Activated naive CD4-positive, alpha-beta T cell treated with anti-CD3 and anti-CD28 coated beads for 36 hours (primary cell): ENCODE data around the gene PCDHB11. TPM values are rescaled to one million over a fixed set of nuclear protein-coding genes. Genes with fewer than 3 reads are reported as not detected.
"Not testable (repeated sequence)": the region's sequence is repeated elsewhere in the genome, so short reads cannot be mapped to it uniquely, and the experiment has no call there.

Experiments used
- CTCF ChIA-PET: fragments of 350-600 bp; sonication (Branson Sonifier 250); formaldehyde crosslinking; loops from one replicate; lab custom pipeline; 2021; ENCODE audit warnings: antibody characterized with exemption; lab: Charles Lee
- DNase-seq: peaks from one replicate; pipeline ENCODE4 v3.0.0-alpha.2; 2020
- H3K27ac Mint-ChIP-seq: one replicate; pipeline ENCODE4 v1.8.0; 2021; ENCODE audit warnings: mild to moderate bottlenecking, mixed read lengths
- H3K27me3 Mint-ChIP-seq: one replicate; pipeline ENCODE4 v1.8.0; 2021; ENCODE audit warnings: low read depth, mixed read lengths
- H3K36me3 Mint-ChIP-seq: one replicate; pipeline ENCODE4 v1.8.0; 2021; ENCODE audit warnings: low read depth, mixed read lengths
- H3K4me1 Mint-ChIP-seq: one replicate; pipeline ENCODE4 v1.8.0; 2021; ENCODE audit warnings: low read depth, mixed read lengths
- H3K4me3 Mint-ChIP-seq: one replicate; pipeline ENCODE4 v1.8.0; 2021; ENCODE audit warnings: mild to moderate bottlenecking, moderate library complexity, mixed read lengths
- H3K9me3 Mint-ChIP-seq: one replicate; pipeline ENCODE4 v1.8.0; 2021; ENCODE audit warnings: mixed read lengths
- intact Hi-C: fragments of 100-400 bp; cut with micrococcal nuclease; formaldehyde crosslinking; loops from one replicate; pipeline ENCODE4 v1.15.1; 2023
- total RNA-seq, 2 experiments: library from RNA; stranded (reverse); gene quantifications; one replicate each; pipeline ENCODE4 v1.2.3, GENCODE V29; 2021

Gene PCDHB11
- total RNA-seq, 2 experiments from 2014 or later, result not detected

DNA sequence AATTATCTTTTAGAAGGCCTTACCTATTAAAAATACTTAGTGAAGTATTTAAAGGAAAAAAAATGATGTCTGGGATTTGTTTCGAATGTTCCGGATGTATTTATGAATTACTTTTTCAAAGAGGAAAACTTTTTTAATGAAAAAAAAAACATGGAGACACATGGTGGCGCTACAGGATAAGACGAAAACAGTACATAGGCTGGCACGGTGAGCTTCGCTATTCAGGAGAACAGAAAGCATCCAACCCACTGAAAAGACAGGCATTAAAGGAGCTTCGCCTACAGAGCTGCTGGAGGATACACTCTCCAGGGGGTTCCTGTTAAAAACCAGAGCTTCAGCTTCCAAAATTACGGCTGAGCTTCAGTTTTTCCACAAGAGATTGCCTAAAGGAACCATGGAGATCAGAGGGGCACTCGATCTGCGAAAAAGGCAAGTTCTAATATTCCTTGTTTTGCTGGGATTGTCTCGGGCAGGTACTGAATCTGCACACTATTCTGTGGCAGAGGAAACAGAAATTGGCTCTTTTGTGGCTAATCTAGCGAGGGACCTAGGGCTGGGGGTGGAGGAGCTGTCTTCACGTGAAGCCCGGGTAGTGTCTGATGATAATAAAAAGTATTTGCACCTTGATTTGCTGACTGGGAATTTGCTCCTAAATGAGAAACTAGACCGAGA lies 23.8 kb downstream of the PCDHB11 start, which contains the start of gene PCDHB14:
Gene PCDHB14 (plus strand): TSS at position 232 of the 672 bp plus-strand sequence. CDS start 163 bp downstream, at position 395.
- CTCF ChIA-PET, result interaction anchor here (0.6 to 1.5 kb wide), 7 partner anchors 14 to 201 kb away, joined by 3 to 5 read pairs (median 4); partner anchors contain the start of gene SLC25A2
- Mint-ChIP-seq H3K27me3 (peaks cover 56% of the 10 kb centered on the region), H3K9me3 (peaks cover 18% of the 10 kb centered on the region), H3K27ac (no peak within 1 kb of the TSS), H3K4me3 (no peak within 1 kb of the TSS), H3K4me1 (peaks cover 4% of the 10 kb centered on the region), H3K36me3 (peaks cover 10% of the 10 kb centered on the region)
- intact Hi-C loops, result loop anchor here (10.0 kb wide), 1 partner anchor 332 kb away; no protein-coding TSS in a partner anchor
- no peak for DNase-seq

DNA sequence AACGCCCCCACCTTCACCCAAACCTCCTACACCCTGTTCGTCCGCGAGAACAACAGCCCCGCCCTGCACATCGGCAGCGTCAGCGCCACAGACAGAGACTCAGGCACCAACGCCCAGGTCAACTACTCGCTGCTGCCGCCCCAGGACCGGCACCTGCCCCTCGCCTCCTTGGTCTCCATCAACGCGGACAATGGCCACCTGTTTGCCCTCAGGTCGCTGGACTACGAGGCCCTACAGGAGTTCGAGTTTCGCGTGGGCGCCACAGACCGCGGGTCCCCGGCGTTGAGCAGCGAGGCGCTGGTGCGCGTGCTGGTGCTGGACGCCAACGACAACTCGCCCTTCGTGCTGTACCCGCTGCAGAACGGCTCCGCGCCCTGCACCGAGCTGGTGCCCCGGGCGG lies 25.4 kb downstream of the PCDHB11 start:
- H3K4me1 Mint-ChIP-seq, H3K4me3 Mint-ChIP-seq, H3K27ac Mint-ChIP-seq, DNase-seq, H3K9me3 Mint-ChIP-seq, CTCF ChIA-PET: not testable (repeated sequence)
- H3K27me3 Mint-ChIP-seq, result peaks cover 50% of the 10 kb centered on the region
- H3K36me3 Mint-ChIP-seq, result peaks cover 10% of the 10 kb centered on the region
- intact Hi-C loops, result loop anchor here (10.0 kb wide), 1 partner anchor 330 kb away; no protein-coding TSS in a partner anchor

DNA sequence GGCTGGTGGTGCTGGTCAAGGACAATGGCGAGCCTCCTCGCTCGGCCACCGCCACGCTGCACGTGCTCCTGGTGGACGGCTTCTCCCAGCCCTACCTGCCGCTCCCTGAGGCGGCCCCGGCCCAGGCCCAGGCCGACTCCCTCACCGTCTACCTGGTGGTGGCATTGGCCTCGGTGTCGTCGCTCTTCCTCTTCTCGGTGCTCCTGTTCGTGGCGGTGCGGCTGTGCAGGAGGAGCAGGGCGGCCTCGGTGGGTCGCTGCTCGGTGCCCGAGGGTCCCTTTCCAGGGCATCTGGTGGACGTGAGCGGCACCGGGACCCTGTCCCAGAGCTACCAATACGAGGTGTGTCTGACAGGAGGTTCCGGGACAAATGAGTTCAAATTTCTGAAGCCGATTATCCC lies 26.0 kb downstream of the PCDHB11 start:
- H3K27ac Mint-ChIP-seq, CTCF ChIA-PET: not testable (repeated sequence)
- intact Hi-C loops, result loop anchor here (10.0 kb wide), 1 partner anchor 329 kb away; no protein-coding TSS in a partner anchor

DNA sequence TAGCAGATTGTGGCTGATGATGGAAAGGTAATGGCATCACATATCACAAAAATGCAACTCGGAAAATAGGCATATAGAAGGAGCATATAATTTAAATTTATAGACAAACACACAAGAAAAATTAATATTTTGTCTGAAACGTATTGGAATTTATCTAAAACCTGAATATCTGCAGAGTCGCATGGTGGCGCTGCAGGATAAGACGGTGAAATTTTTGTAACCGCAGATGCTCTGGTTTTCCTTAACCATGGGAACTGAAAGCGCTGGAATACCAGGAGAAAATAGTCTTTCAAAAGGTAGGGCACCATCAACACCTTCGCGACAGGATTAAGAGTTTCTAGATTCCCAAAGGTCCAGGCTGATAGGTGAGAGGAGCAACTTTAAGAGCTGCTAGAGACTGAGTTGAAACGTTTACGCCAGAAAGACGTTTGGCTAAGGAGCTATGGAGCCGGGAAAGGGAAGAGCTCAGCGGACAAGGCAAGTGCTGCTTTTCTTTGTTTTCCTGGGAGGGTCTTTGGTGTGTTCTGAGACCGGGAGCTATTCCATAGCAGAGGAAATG lies 34.8 kb downstream of the PCDHB11 start:
- intact Hi-C loops, result no loop called here
- H3K4me1 Mint-ChIP-seq, result no peaks in the 10 kb centered on the region

More for the DNA sequence above, 26.0 kb downstream of the PCDHB11 start:
- DNase-seq, H3K9me3 Mint-ChIP-seq, H3K4me3 Mint-ChIP-seq, H3K4me1 Mint-ChIP-seq: not testable (repeated sequence)
- Mint-ChIP-seq H3K27me3 (peaks cover 50% of the 10 kb centered on the region), H3K36me3 (peaks cover 10% of the 10 kb centered on the region)

DNA sequence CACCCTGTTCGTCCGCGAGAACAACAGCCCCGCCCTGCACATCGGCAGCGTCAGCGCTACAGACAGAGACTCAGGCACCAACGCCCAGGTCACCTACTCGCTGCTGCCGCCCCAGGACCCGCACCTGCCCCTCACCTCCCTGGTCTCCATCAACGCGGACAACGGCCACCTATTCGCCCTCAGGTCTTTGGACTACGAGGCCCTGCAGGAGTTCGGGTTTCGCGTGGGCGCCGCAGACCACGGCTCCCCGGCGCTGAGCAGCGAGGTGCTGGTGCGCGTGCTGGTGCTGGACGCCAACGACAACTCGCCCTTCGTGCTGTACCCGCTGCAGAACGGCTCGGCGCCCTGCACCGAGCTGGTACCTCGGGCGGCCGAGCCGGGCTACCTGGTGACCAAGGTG lies 36.5 kb downstream of the PCDHB11 start:
- H3K27ac Mint-ChIP-seq, CTCF ChIA-PET, H3K4me1 Mint-ChIP-seq, H3K4me3 Mint-ChIP-seq, intact Hi-C loops, DNase-seq: not testable (repeated sequence)
- H3K27me3 Mint-ChIP-seq, result peaks cover 64% of the 10 kb centered on the region
- peaks cover 22% of the 10 kb centered on the region for H3K36me3 Mint-ChIP-seq
- peaks cover 41% of the 10 kb centered on the region for H3K9me3 Mint-ChIP-seq

More for the DNA sequence above, 34.8 kb downstream of the PCDHB11 start:
- CTCF ChIA-PET, result interaction anchor here (1.1 kb wide), 1 partner anchor 11 kb away, joined by 4 read pairs; the partner anchor contains the start of gene PCDHB15
- peaks cover 12% of the 10 kb centered on the region for H3K36me3 Mint-ChIP-seq
- DNase-seq, result no peak
- no peak overlapping the region for H3K4me3 Mint-ChIP-seq
- H3K9me3 Mint-ChIP-seq, result peaks cover 31% of the 10 kb centered on the region
- peaks cover 48% of the 10 kb centered on the region for H3K27me3 Mint-ChIP-seq
- H3K27ac Mint-ChIP-seq, result no peak overlapping the region

DNA sequence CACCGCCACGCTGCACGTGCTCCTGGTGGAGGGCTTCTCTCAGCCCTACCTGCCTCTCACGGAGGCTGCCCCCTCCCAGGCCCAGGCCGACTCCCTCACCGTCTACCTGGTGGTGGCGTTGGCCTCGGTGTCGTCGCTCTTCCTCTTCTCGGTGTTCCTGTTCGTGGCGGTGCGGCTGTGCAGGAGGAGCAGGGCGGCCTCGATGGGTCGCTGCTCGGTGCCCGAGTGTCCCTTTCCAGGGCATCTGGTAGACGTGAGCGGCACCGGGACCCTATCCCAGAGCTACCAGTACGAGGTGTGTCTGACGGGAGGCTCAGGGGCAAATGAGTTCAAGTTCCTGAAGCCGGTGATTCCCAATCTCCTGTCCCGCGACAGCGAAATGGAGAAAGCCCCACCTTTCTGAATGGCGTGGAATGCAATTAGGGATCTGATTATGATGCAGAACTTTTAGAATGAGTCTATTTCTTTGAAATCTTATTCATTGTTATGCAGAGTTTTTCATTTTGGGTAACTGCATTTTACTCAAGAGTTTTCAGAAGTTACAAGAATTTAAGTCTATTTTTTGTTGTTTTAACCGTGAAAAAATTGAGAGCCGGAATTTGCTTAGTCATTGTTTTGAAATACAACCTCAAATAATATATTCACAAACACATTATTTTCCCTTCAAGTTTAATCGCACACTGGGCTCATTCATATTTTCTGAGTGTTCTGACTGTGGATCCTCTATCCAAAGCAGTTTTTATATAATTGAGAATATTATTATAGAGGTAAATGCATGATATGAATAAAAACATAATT lies 37.3 kb downstream of the PCDHB11 start:
- Mint-ChIP-seq H3K4me3 (no peak overlapping the region), H3K27me3 (peaks cover 66% of the 10 kb centered on the region), H3K36me3 (peaks cover 24% of the 10 kb centered on the region), H3K4me1 (no peaks in the 10 kb centered on the region), H3K9me3 (peaks cover 42% of the 10 kb centered on the region), H3K27ac (no peak overlapping the region)
- intact Hi-C loops, result no loop called here
- CTCF ChIA-PET, result interaction anchor here (0.6 to 1.2 kb wide), 3 partner anchors 13 to 135 kb away, joined by 3 to 4 read pairs (median 4); partner anchors contain the start of gene PCDHB14
- DNase-seq, result no peak

DNA sequence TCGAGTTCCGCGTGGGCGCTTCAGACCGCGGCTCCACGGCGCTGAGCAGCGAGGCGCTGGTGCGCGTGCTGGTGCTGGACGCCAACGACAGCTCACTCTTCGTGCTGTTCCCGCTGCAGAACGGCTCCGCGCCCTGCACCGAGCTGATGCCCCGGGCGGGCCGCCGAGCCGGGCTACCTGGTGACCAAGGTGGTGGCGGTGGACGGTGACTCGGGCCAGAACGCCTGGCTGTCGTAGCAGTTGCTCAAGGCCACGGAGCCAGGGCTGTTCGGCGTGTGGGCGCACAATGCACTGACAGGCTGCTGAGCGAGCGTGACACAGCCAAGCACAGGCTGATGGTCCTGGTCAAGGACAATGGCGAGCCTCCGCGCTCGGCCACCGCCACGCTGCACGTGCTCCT lies 42.1 kb downstream of the PCDHB11 start:
- CTCF ChIA-PET, result no interaction called here

DNA sequence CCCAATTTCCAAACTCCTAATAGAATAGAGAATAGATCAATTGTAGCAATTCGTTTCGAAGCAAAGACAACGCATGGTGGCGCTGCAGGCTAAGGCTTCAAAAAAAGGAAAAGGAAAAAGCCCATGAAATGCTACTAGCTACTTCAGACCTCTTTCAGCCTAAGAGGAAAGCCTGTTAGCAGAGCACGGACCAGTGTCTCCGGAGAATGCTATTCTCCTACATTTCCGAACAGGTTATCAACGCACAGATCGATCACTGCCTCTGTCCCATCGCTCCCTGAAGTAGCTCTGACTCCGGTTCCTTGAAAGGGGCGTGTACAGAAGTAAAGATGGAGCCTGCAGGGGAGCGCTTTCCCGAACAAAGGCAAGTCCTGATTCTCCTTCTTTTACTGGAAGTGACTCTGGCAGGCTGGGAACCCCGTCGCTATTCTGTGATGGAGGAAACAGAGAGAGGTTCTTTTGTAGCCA lies 45.9 kb downstream of the PCDHB11 start, which contains the start of gene PCDHB15:
Gene PCDHB15 (plus strand): TSS at position 146 of the 468 bp plus-strand sequence. CDS start 184 bp downstream, at position 330.
- H3K27me3 Mint-ChIP-seq, result peaks cover 48% of the 10 kb centered on the region
- CTCF ChIA-PET, result interaction anchor here (1.1 kb wide), 1 partner anchor 11 kb away, joined by 4 read pairs; no protein-coding TSS in a partner anchor
- intact Hi-C loops, result no loop called here
- peaks cover 61% of the 10 kb centered on the region for H3K9me3 Mint-ChIP-seq
- peak; percentile 44 for DNase-seq
- no peaks in the 10 kb centered on the region for H3K4me1 Mint-ChIP-seq
- H3K4me3 Mint-ChIP-seq, result peak within 1 kb of the TSS; percentile 27
- no peak within 1 kb of the TSS for H3K27ac Mint-ChIP-seq
- peaks cover 40% of the 10 kb centered on the region for H3K36me3 Mint-ChIP-seq

More for the DNA sequence above, 42.1 kb downstream of the PCDHB11 start:
- peaks cover 47% of the 10 kb centered on the region for H3K9me3 Mint-ChIP-seq
- no peak for DNase-seq
- H3K36me3 Mint-ChIP-seq, result peaks cover 40% of the 10 kb centered on the region
- peaks cover 71% of the 10 kb centered on the region for H3K27me3 Mint-ChIP-seq
- intact Hi-C loops, result no loop called here
- H3K4me1 Mint-ChIP-seq, result no peaks in the 10 kb centered on the region
- no peak overlapping the region for H3K27ac Mint-ChIP-seq
- no peak overlapping the region for H3K4me3 Mint-ChIP-seq

DNA sequence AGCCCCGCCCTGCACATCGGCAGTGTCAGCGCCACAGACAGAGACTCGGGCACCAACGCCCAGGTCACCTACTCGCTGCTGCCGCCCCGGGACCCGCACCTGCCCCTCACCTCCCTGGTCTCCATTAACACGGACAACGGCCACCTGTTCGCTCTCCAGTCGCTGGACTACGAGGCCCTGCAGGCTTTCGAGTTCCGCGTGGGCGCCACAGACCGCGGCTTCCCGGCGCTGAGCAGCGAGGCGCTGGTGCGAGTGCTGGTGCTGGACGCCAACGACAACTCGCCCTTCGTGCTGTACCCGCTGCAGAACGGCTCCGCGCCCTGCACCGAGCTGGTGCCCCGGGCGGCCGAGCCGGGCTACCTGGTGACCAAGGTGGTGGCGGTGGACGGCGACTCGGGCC lies 47.5 kb downstream of the PCDHB11 start:
- H3K27ac Mint-ChIP-seq, intact Hi-C loops, H3K4me3 Mint-ChIP-seq, CTCF ChIA-PET, H3K4me1 Mint-ChIP-seq, DNase-seq: not testable (repeated sequence)
- H3K9me3 Mint-ChIP-seq, result peaks cover 53% of the 10 kb centered on the region
- peaks cover 30% of the 10 kb centered on the region for H3K36me3 Mint-ChIP-seq
- peaks cover 36% of the 10 kb centered on the region for H3K27me3 Mint-ChIP-seq

DNA sequence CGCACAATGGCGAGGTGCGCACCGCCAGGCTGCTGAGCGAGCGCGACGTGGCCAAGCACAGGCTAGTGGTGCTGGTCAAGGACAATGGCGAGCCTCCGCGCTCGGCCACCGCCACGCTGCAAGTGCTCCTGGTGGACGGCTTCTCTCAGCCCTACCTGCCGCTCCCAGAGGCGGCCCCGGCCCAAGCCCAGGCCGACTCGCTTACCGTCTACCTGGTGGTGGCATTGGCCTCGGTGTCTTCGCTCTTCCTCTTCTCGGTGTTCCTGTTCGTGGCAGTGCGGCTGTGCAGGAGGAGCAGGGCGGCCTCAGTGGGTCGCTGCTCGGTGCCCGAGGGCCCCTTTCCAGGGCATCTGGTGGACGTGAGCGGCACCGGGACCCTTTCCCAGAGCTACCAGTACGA lies 48.0 kb downstream of the PCDHB11 start:
- intact Hi-C loops, result not testable (repeated sequence)

DNA sequence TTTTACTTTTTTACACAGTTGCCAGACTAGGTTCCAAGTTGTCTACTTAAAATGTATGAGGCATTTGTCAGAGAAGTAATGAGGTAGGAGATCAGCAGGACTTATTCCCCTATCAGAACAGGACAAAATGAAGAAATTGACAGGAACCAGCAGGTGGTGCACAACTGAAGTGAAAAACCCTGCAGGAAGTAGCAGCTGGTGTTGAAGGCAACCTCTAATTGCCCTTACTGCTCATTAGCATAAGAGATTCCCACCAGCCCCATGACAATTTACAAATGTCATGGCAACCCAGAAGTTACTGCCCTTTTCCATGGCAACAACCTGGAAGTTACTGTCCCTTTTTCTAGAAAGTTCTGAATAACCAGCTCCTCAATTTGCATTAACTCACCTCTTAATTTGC lies 51.1 kb downstream of the PCDHB11 start:
- DNase-seq, result no peak
- Mint-ChIP-seq H3K9me3 (peaks cover 57% of the 10 kb centered on the region), H3K27ac (no peak overlapping the region), H3K4me3 (no peak overlapping the region), H3K4me1 (no peaks in the 10 kb centered on the region), H3K36me3 (peaks cover 15% of the 10 kb centered on the region), H3K27me3 (peaks cover 7% of the 10 kb centered on the region)
- intact Hi-C loops, result no loop called here
- CTCF ChIA-PET, result interaction anchor here (0.6 kb wide), 1 partner anchor 979 kb away, joined by 5 read pairs; no protein-coding TSS in a partner anchor

More for the DNA sequence above, 48.0 kb downstream of the PCDHB11 start:
- H3K27ac Mint-ChIP-seq, H3K4me1 Mint-ChIP-seq, CTCF ChIA-PET, DNase-seq, H3K4me3 Mint-ChIP-seq: not testable (repeated sequence)
- peaks cover 55% of the 10 kb centered on the region for H3K9me3 Mint-ChIP-seq
- H3K27me3 Mint-ChIP-seq, result peaks cover 31% of the 10 kb centered on the region
- H3K36me3 Mint-ChIP-seq, result peaks cover 27% of the 10 kb centered on the region
